ENCODE results near the gene ANK2.

- TF ChIP-seq, protein P1, sequence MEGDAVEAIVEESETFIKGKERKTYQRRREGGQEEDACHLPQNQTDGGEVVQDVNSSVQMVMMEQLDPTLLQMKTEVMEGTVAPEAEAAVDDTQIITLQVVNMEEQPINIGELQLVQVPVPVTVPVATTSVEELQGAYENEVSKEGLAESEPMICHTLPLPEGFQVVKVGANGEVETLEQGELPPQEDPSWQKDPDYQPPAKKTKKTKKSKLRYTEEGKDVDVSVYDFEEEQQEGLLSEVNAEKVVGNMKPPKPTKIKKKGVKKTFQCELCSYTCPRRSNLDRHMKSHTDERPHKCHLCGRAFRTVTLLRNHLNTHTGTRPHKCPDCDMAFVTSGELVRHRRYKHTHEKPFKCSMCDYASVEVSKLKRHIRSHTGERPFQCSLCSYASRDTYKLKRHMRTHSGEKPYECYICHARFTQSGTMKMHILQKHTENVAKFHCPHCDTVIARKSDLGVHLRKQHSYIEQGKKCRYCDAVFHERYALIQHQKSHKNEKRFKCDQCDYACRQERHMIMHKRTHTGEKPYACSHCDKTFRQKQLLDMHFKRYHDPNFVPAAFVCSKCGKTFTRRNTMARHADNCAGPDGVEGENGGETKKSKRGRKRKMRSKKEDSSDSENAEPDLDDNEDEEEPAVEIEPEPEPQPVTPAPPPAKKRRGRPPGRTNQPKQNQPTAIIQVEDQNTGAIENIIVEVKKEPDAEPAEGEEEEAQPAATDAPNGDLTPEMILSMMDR (IDR thresholded peaks at IDR 0.05) = no peak
- TF ChIP-seq POLR2A (IDR thresholded peaks at IDR 0.05) = no peak
Observed at GRCh38 chr4:113209652-113210320, 160.3 kb downstream of the ANK2 start.

All from thyroid gland (tissue), 4 donors.